GM19351 (cell line): Measurements from ENCODE around the gene LTBP1.
"Not testable (repeated sequence)": the region's sequence is repeated elsewhere in the genome, so short reads cannot be mapped to it uniquely, and the experiment has no call there.

Experiments
- ATAC-seq: cut with Tn5 transposase; IDR thresholded peaks from one replicate; pipeline ENCODE4 v1.9.1; 2021; ENCODE audit warnings: mild to moderate bottlenecking, moderate library complexity; ENCODE audit not compliant: unreplicated experiment

Gene LTBP1

GRCh38 chr2:33437297-33437696 lies 490.5 kb downstream of the LTBP1 start:
- ATAC-seq: no peak

GRCh38 chr2:33437815-33438214 lies 491.1 kb downstream of the LTBP1 start:
- ATAC-seq: no peak

GRCh38 chr2:33441235-33441810 lies 494.6 kb downstream of the LTBP1 start:
- peak; percentile 90 for ATAC-seq

- ATAC-seq: not testable (repeated sequence)
Measured at GRCh38 chr2:33442052-33442451, 495.3 kb downstream of the LTBP1 start.

- no peak for ATAC-seq
Measured at GRCh38 chr2:33442528-33443079, 495.9 kb downstream of the LTBP1 start.

- ATAC-seq: no peak
Measured at GRCh38 chr2:33443274-33443829, 496.6 kb downstream of the LTBP1 start.

GRCh38 chr2:33444967-33445366 lies 498.2 kb downstream of the LTBP1 start:
- ATAC-seq: no peak

GRCh38 chr2:33448220-33448899 lies 501.6 kb downstream of the LTBP1 start:
- ATAC-seq: no peak
